GM23338 (cell line): ENCODE results near the gene SMOC2.

Experiments used
- CREB1 ChIP-seq: fragments of 250-450 bp; sonication (Bioruptor Pico); IDR thresholded peaks from 2 replicates; pipeline ENCODE4 v1.5.0; 2020; ENCODE audit warnings: low read depth, mild to moderate bottlenecking, moderate library complexity
- CTCF ChIP-seq, 2 experiments: fragments of 200-600 bp in 1 of 2; sonication (generic) in 1 of 2; conservative IDR thresholded peaks; 2 replicates each; pipeline versions ENCODE4 v1.5.1 to v1.6.1; 2016 to 2017; ENCODE audit warnings: antibody characterized with exemption in 2 of 2, low read depth in 2 of 2, mild to moderate bottlenecking in 2 of 2, moderate library complexity in 1 of 2
- ETS1 ChIP-seq: IDR thresholded peaks from 2 replicates; pipeline ENCODE4 v1.6.1; 2016; ENCODE audit warnings: antibody characterized with exemption
- EZH2 ChIP-seq: fragments of 200-600 bp; sonication (generic); IDR thresholded peaks from one replicate; pipeline ENCODE4 v1.8.0; 2017; ENCODE audit warnings: antibody characterized with exemption, mild to moderate bottlenecking, low read depth; ENCODE audit not compliant: unreplicated experiment
- EZH2phosphoT487 ChIP-seq: fragments of 200-600 bp; sonication (generic); IDR thresholded peaks from one replicate; pipeline ENCODE4 v1.8.1; 2018; ENCODE audit warnings: antibody characterized with exemption; ENCODE audit not compliant: unreplicated experiment
- JUNB ChIP-seq: IDR thresholded peaks from one replicate; pipeline ENCODE4 v1.6.1; 2016; ENCODE audit warnings: antibody characterized with exemption; ENCODE audit not compliant: unreplicated experiment
- NANOG ChIP-seq: IDR thresholded peaks from 2 replicates; pipeline ENCODE4 v1.6.1; 2016; ENCODE audit warnings: antibody characterized with exemption, borderline replicate concordance
- POLR2AphosphoS5 ChIP-seq: IDR thresholded peaks from 2 replicates; pipeline ENCODE4 v1.6.1; 2016; ENCODE audit warnings: antibody characterized with exemption, low read depth
- REST ChIP-seq: IDR thresholded peaks from one replicate; pipeline ENCODE4 v1.6.1; 2018; ENCODE audit warnings: antibody characterized with exemption; ENCODE audit not compliant: unreplicated experiment
- ZNF331 ChIP-seq: fragments of 250-450 bp; sonication (Bioruptor Pico); IDR thresholded peaks from 2 replicates; pipeline ENCODE4 v1.5.0; 2020; ENCODE audit warnings: low read depth, mild to moderate bottlenecking, moderate library complexity

GRCh38 chr6:168619560-168620314, 178.8 kb downstream of the SMOC2 start:
- no peak for TF ChIP-seq CTCF (conservative IDR thresholded peaks at IDR 0.05; ENCODE audit: low read depth in 2 of 2)
- TF ChIP-seq REST = no peak
- TF ChIP-seq NANOG = no peak
- TF ChIP-seq POLR2AphosphoS5 = no peak
- TF ChIP-seq EZH2phosphoT487 = no peak
- TF ChIP-seq EZH2 = no peak
- no peak for TF ChIP-seq ETS1
- no peak for TF ChIP-seq ZNF331 (CRISPR knock-in tag)
- TF ChIP-seq JUNB = no peak
- no peak for TF ChIP-seq CREB1 (CRISPR knock-in tag)
